HG03469 (cell line): ENCODE data around the gene PCDHGA4.
"Not testable (repeated sequence)": the region's sequence is repeated elsewhere in the genome, so short reads cannot be mapped to it uniquely, and the experiment has no call there.

ENCODE experiments used
- ATAC-seq: cut with Tn5 transposase; IDR thresholded peaks from one replicate; pipeline ENCODE4 v1.9.1; 2021; ENCODE audit warnings: mild to moderate bottlenecking, moderate library complexity, moderate number of reproducible peaks; ENCODE audit not compliant: unreplicated experiment

PCDHGA4 gene

GRCh38 chr5:141346017-141346416 is 8.8 kb upstream of the PCDHGA4 start:
- ATAC-seq, result not testable (repeated sequence)

- peak; percentile 60 for ATAC-seq
Observed at GRCh38 chr5:141349917-141350619, 4.8 kb upstream of the PCDHGA4 start, which contains the start of gene PCDHGB1. PCDHGB1 (plus strand) TSS chr5:141350099; CDS start chr5:141350261, 162 bp downstream.

- ATAC-seq, result no peak
Observed at GRCh38 chr5:141351591-141351990, 3.2 kb upstream of the PCDHGA4 start.

DNA sequence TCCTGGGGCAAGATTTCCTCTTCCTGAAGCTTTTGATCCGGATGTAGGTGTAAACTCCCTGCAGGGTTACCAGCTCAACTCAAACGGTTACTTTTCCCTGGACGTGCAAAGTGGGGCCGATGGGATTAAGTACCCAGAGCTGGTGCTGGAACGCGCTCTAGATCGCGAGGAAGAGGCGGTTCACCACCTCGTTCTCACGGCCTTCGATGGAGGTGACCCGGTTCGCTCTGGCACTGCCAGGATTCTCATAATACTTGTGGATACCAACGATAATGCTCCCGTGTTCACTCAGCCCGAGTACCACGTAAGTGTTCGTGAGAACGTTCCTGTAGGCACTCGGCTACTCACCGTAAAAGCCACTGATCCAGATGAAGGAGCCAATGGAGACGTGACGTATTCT is 820 bp downstream of the PCDHGA4 start:
- ATAC-seq, result no peak

DNA sequence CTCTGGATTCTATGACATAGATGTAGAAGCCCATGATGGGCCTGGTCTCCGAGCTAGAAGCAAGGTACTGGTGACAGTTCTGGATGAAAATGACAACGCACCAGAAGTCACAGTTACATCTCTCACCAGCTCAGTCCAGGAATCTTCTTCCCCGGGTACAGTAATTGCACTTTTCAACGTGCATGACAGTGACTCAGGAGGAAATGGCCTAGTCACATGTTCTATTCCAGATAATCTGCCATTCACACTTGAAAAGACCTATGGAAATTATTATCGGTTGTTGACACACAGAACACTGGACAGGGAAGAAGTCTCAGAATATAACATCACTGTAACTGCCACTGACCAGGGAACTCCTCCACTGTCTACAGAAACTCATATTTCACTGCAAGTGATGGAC is 1.3 kb downstream of the PCDHGA4 start:
- ATAC-seq, result no peak

GRCh38 chr5:141356950-141357349 is 2.1 kb downstream of the PCDHGA4 start:
- no peak for ATAC-seq

GRCh38 chr5:141359790-141360426 is 5.1 kb downstream of the PCDHGA4 start, which contains the start of gene PCDHGB2:
PCDHGB2 (plus strand) TSS chr5:141359994; CDS start chr5:141360136, 142 bp downstream.
- ATAC-seq, result peak; percentile 74

DNA sequence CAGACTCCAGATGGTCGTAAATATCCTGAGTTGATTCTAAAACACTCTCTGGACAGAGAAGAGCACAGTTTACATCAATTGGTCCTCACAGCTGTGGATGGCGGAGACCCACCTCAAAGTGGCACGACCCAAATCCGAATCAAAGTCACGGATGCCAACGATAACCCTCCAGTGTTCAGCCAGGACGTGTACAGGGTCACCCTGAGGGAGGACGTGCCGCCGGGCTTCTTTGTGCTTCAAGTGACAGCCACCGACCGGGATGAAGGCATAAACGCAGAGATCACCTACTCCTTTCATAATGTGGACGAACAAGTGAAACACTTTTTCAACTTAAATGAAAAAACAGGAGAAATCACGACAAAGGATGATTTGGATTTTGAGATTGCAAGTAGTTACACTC is 5.9 kb downstream of the PCDHGA4 start:
- ATAC-seq, result no peak

- no peak for ATAC-seq
Observed at GRCh38 chr5:141362719-141363118, 7.9 kb downstream of the PCDHGA4 start.

DNA sequence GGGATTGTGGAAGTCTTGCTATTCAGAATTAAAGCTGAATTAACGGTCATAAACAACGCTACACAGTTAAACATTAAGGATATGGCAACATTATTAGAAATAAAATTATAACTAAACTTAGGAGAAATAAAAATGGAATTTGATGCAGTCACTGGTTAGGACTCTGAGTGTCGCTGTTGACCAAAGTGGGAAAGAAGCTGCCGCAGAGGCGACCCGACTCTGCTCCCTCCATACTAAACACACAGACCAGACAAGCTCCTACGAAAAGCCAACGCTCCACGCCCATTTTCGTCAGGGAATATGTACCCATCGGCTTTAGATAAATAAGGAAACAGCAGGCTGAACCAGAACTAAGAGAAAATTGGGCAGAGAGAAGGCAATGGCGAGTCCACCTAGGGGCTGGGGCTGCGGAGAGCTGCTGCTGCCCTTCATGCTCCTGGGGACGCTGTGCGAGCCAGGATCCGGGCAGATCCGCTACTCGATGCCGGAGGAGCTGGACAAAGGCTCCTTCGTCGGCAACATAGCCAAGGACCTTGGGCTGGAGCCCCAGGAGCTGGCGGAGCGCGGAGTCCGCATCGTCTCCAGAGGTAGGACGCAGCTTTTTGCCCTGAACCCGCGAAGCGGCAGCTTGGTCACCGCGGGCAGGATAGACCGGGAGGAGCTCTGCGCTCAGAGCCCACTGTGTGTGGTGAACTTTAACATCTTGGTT is 9.3 kb downstream of the PCDHGA4 start, which contains the start of gene PCDHGA5:
Gene PCDHGA5, plus strand, starts transcription at position 211 of the 709 bp plus-strand sequence. Its CDS starts 169 bp downstream, at position 380.
- no peak for ATAC-seq

GRCh38 chr5:141366016-141366896 is 11.4 kb downstream of the PCDHGA4 start:
- ATAC-seq, result no peak

DNA sequence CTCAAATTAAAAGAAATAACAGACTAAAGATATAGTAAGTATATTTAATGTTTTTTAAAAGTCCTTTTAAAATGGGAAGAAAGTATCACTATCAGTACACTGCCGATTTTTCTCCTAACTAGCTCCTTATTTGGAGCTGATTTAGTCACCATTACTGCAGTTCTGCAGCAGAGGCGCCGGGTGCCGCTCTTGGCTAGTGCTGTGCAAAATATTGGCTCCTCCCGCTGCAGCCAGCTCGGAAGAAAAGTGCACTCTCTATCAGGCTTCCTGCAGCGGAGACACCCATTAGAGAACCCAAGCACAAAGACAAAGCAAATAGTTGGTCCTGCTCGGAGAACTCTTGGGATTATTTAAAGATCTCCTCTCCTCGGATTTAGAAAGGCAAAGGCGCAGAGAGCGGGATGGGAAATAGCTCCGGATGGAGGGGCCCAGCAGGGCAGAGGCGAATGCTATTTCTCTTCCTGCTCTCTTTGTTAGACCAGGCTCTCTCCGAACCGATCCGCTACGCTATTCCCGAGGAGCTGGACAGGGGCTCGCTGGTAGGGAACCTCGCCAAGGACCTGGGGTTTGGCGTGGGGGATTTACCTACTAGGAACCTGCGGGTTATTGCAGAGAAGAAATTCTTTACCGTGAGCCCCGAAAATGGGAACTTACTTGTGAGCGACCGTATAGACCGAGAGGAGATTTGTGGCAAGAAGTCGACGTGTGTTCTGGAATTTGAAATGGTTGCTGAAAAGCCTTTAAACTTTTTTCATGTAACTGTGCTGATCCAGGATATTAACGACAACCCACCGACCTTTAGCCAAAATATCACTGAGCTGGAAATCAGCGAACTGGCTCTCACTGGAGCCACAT is 15.4 kb downstream of the PCDHGA4 start, which contains the start of gene PCDHGB3:
Gene PCDHGB3, plus strand, starts transcription at position 249 of the 855 bp plus-strand sequence. Its CDS starts 153 bp downstream, at position 402.
- peak; percentile 96 for ATAC-seq

DNA sequence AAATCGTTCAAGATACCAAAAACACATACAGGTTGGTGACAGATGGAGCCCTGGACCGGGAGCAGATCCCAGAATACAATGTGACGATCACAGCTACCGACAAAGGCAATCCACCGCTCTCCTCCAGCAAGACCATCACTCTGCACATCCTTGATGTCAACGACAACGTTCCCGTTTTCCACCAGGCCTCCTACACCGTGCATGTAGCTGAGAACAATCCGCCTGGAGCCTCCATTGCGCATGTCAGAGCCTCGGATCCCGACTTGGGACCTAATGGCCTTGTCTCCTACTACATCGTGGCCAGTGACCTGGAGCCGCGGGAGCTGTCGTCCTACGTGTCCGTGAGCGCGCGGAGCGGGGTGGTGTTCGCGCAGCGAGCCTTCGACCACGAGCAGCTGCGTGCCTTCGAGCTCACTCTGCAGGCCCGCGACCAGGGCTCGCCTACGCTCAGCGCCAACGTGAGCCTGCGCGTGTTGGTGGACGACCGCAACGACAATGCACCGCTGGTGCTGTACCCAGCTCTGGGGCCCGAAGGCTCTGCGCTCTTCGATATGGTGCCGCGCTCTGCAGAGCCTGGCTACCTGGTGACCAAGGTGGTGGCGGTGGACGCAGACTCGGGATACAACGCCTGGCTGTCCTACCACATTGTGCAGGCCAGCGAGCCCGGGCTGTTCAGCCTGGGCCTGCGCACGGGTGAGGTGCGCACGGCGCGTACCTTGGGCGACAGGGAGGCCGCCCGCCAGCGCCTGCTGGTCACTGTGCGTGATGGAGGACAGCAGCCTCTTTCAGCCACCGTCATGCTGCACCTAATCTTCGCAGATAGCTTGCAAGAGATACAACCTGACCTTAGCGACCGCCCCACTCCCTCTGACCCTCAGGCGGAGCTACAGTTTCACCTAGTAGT is 17.0 kb downstream of the PCDHGA4 start:
- no peak for ATAC-seq

DNA sequence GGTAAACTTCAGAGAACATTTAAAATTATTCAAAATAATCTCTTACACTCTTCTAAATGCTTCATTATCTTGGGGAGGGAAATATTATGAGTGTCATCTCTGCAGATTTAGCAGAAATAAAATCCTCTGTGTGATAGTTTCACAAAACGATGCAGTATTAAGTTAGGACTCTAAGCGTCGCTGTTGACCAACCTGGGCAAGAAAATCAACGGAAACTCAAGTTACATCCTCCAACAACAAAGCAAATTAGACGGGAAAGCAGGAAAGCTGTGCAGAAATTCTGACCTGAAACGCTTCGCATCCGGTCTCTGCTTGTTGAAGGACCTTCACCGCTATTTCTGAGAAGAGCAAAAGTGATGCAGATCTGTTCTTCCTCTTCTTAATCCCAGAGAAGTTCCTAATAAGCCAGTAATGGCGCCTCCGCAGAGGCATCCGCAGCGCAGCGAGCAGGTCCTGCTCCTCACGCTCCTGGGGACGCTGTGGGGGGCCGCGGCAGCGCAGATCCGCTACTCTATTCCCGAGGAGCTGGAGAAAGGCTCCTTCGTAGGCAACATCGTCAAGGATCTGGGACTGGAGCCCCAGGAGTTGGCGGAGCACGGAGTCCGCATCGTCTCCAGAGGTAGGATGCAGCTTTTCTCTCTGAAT is 19.0 kb downstream of the PCDHGA4 start, which contains the start of gene PCDHGA6:
Gene PCDHGA6, plus strand, starts transcription at position 219 of the 645 bp plus-strand sequence. Its CDS starts 193 bp downstream, at position 412.
- ATAC-seq, result no peak

DNA sequence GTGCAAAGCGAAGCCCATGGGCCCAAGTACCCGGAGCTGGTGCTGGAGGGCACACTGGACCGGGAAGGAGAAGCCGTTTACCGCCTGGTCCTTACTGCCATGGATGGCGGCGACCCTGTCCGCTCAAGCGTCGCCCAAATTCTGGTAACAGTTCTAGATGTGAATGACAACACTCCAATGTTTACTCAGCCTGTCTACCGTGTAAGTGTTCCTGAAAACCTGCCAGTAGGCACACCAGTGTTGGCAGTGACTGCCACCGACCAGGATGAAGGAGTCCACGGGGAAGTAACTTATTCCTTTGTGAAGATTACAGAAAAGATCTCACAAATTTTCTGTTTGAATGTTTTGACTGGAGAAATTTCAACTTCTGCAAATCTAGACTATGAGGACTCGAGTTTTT is 19.8 kb downstream of the PCDHGA4 start:
- no peak for ATAC-seq

GRCh38 chr5:141375444-141376155 is 20.8 kb downstream of the PCDHGA4 start:
- not testable (repeated sequence) for ATAC-seq
